ENCODE results near the gene PPP2R3B.
"Not testable (repeated sequence)": the region's sequence is repeated elsewhere in the genome, so short reads cannot be mapped to it uniquely, and the experiment has no call there.

The PPP2R3B gene

GRCh38 chrX:310621-311155 lies 76.0 kb downstream of the PPP2R3B start:
- Mint-ChIP-seq H3K9me3 (no peaks in the 10 kb centered on the region), H3K36me3 (ENCODE audit: low read depth) (peaks cover 60% of the 10 kb centered on the region), H3K4me1 (no peaks in the 10 kb centered on the region), H3K27ac (peak overlapping the region; percentile 29), H3K4me3 (no peak overlapping the region), H3K27me3 (ENCODE audit: low read depth, poor library complexity) (no peaks in the 10 kb centered on the region)
- no peak for TF ChIP-seq CTCF (IDR thresholded peaks at IDR 0.05)
- DNase-seq, result no peak

- Mint-ChIP-seq H3K27me3 (ENCODE audit: low read depth, poor library complexity) (no peaks in the 10 kb centered on the region), H3K4me3 (no peak overlapping the region), H3K27ac (peak overlapping the region; percentile 93), H3K9me3 (no peaks in the 10 kb centered on the region), H3K4me1 (no peaks in the 10 kb centered on the region), H3K36me3 (ENCODE audit: low read depth) (peaks cover 73% of the 10 kb centered on the region)
- no peak for DNase-seq
- TF ChIP-seq CTCF (IDR thresholded peaks at IDR 0.05), result no peak
Measured at GRCh38 chrX:308821-309520, 77.7 kb downstream of the PPP2R3B start.

- peaks cover 72% of the 10 kb centered on the region for H3K36me3 Mint-ChIP-seq (ENCODE audit: low read depth)
- H3K4me1 Mint-ChIP-seq, result no peaks in the 10 kb centered on the region
- no peaks in the 10 kb centered on the region for H3K27me3 Mint-ChIP-seq (ENCODE audit: low read depth, poor library complexity)
- no peak for TF ChIP-seq CTCF (IDR thresholded peaks at IDR 0.05)
- no peak for DNase-seq
- H3K4me3 Mint-ChIP-seq, result no peak overlapping the region
- no peak overlapping the region for H3K27ac Mint-ChIP-seq
- peaks cover 4% of the 10 kb centered on the region for H3K9me3 Mint-ChIP-seq
Measured at GRCh38 chrX:307261-308111, 79.2 kb downstream of the PPP2R3B start.

- not testable (repeated sequence) for H3K27ac Mint-ChIP-seq; H3K4me1 Mint-ChIP-seq; H3K4me3 Mint-ChIP-seq; DNase-seq; H3K27me3 Mint-ChIP-seq (ENCODE audit: low read depth, poor library complexity); H3K9me3 Mint-ChIP-seq
- peaks cover 73% of the 10 kb centered on the region for H3K36me3 Mint-ChIP-seq (ENCODE audit: low read depth)
Measured at GRCh38 chrX:306614-307251, 80.0 kb downstream of the PPP2R3B start.

GRCh38 chrX:305781-306613 lies 80.7 kb downstream of the PPP2R3B start:
- DNase-seq; H3K4me1 Mint-ChIP-seq; H3K27me3 Mint-ChIP-seq (ENCODE audit: low read depth, poor library complexity); H3K9me3 Mint-ChIP-seq; H3K27ac Mint-ChIP-seq; H3K4me3 Mint-ChIP-seq: not testable (repeated sequence)
- H3K36me3 Mint-ChIP-seq (ENCODE audit: low read depth), result peaks cover 78% of the 10 kb centered on the region

- H3K9me3 Mint-ChIP-seq, result peaks cover 4% of the 10 kb centered on the region
- TF ChIP-seq CTCF (IDR thresholded peaks at IDR 0.05), result no peak
- no peaks in the 10 kb centered on the region for H3K27me3 Mint-ChIP-seq (ENCODE audit: low read depth, poor library complexity)
- peaks cover 80% of the 10 kb centered on the region for H3K36me3 Mint-ChIP-seq (ENCODE audit: low read depth)
- H3K4me1 Mint-ChIP-seq, result no peaks in the 10 kb centered on the region
- no peak overlapping the region for H3K4me3 Mint-ChIP-seq
- DNase-seq, result no peak
- peak overlapping the region; percentile 64 for H3K27ac Mint-ChIP-seq
Measured at GRCh38 chrX:302975-303374, 83.7 kb downstream of the PPP2R3B start.

Measured in nephron progenitor cell (in vitro differentiated cells).